ENCODE measurements around the gene SNIP1. TPM values are rescaled to one million over a fixed set of nuclear protein-coding genes. Genes with fewer than 3 reads are reported as not detected.
"Not testable (repeated sequence)": the region's sequence is repeated elsewhere in the genome, so short reads cannot be mapped to it uniquely, and the experiment has no call there.

Gene SNIP1
- total RNA-seq, 1 donor from 2014 or later: 14.4 TPM

DNA sequence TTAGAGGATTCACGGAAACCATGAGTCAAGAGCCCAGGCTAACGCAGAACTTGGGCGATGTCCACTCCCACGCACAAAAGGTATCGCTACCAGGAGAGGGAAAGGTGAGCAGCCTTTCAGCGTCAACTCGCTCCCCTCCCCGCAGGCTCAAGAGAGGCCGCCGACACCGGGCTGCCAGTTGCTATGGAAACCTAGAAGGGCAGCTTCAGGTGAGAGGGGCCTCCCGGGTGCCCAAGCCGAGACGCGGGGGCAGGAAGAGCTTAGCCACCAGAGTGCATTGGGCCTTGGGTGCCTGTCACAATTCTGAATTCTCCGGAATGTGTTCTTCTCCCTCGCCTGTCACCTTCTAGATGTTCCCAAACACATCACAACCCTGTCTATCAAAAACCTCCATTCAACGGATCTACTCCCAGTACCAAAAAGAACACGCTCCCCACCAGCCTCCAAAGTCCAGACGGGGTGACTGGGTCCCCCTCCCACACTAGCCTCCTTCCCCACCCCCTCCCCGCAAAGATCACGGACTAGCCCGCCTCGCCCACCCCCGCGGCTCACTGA is 40.2 kb downstream of the SNIP1 start:
- H3K27ac ChIP-seq: peak overlapping the region; percentile 92 to 99
- H3K9me3 ChIP-seq: no peaks in the 10 kb centered on the region
- H3K4me1 ChIP-seq: peaks cover 8 to 24% of the 10 kb centered on the region in 2 donors
- peak overlapping the region; percentile 92 to 99 for H3K4me3 ChIP-seq
- no peak for DNase-seq (ENCODE audit: low spot score in 2 of 2)
- intact Hi-C loops (cut with DNase I): loop anchor here (1.0 to 5.0 kb wide), 4 partner anchors 41 to 178 kb away; partner anchors contain the start of genes CDCA8, DNALI1 and GNL2
- no peaks in the 10 kb centered on the region for H3K27me3 ChIP-seq
- TF ChIP-seq CTCF (IDR thresholded peaks at IDR 0.05): no peak
- H3K36me3 ChIP-seq: peaks cover 10 to 14% of the 10 kb centered on the region in 2 donors

DNA sequence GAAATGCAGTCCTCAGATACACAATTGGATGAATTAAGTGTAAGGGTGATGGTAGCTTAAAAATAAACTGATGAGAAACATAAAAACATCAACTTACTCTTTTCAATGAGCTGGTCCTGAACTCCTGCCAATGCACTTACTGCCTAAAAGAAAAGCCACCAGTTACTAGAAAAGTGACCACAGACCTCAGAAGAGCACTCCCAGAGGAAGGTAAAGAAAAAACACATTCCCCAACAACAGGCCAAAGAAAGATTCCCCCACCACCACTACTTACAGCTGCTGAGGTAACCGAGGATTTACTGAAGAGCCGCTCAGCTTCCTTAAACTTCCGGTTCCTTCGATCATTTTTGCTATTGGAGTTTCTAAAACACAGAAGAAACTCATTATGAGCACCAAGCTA is 44.9 kb downstream of the SNIP1 start:
- Histone ChIP-seq H3K27me3 (no peaks in the 10 kb centered on the region), H3K36me3 (peaks cover 21 to 51% of the 10 kb centered on the region in 2 donors), H3K4me3 (no peak overlapping the region), H3K27ac (no peak overlapping the region), H3K4me1 (peaks cover 8 to 15% of the 10 kb centered on the region in 2 donors), H3K9me3 (no peaks in the 10 kb centered on the region)
- intact Hi-C loops (cut with DNase I): no loop called here
- TF ChIP-seq CTCF (IDR thresholded peaks at IDR 0.05): no peak
- no peak for DNase-seq (ENCODE audit: low spot score in 2 of 2)

- Histone ChIP-seq H3K27me3 (no peaks in the 10 kb centered on the region), H3K9me3 (no peaks in the 10 kb centered on the region), H3K4me3 (no peak overlapping the region), H3K36me3 (peaks cover 28 to 69% of the 10 kb centered on the region in 2 donors), H3K27ac (no peak overlapping the region), H3K4me1 (peaks cover 0 to 1% of the 10 kb centered on the region in 2 donors)
- intact Hi-C loops (cut with DNase I): no loop called here
- no peak for TF ChIP-seq CTCF (IDR thresholded peaks at IDR 0.05)
- no peak for DNase-seq (ENCODE audit: low spot score in 2 of 2)
Observed at GRCh38 chr1:37506740-37507139, 47.4 kb downstream of the SNIP1 start.

DNA sequence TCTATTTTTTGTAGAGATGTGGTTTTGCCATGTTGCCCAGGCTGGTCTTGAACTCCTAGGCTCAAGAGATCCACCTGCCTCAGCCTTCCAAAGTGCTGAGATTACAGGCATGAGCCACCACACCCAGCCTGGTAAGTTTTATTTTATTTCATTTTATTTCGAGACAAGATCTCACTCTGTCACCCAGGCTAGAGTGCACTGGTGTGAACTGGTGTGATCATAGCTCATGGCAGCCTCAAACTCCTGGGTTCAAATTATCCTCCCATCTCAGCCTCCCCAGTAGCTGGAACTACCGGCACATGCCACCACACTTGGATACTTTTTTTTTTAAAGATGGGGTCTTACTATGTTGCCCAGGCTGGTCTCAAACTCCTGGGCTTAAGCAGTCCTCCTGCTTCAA is 51.3 kb downstream of the SNIP1 start:
- H3K27ac ChIP-seq; H3K4me3 ChIP-seq; DNase-seq (ENCODE audit: low spot score in 2 of 2); intact Hi-C loops (cut with DNase I); H3K9me3 ChIP-seq; H3K27me3 ChIP-seq; H3K4me1 ChIP-seq: not testable (repeated sequence)
- peaks cover 32 to 69% of the 10 kb centered on the region in 2 donors for H3K36me3 ChIP-seq

DNA sequence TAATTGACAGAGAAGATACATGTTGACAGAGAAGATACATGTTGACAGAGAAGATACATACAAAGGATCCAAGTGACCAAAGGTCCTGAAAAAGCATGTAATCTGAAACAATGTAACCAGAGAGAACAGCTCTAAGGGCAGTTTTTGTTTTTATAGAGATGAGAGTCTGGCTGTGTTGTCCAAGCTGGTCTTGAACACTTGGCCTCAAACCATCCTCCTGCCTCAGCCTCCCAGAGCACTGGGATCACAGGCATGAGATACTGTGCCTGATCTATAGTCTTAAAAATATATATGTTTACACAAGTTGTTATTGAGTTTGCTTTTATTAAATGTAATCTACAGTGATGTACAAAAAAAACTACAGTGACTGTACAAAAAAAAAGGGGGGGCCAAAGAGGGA is 52.0 kb downstream of the SNIP1 start:
- H3K4me3 ChIP-seq: no peak overlapping the region
- no peaks in the 10 kb centered on the region for H3K9me3 ChIP-seq
- no peaks in the 10 kb centered on the region for H3K27me3 ChIP-seq
- TF ChIP-seq CTCF (IDR thresholded peaks at IDR 0.05): no peak
- intact Hi-C loops (cut with DNase I): no loop called here
- H3K36me3 ChIP-seq: peaks cover 28 to 64% of the 10 kb centered on the region in 2 donors
- no peak for DNase-seq (ENCODE audit: low spot score in 2 of 2)
- H3K4me1 ChIP-seq: peaks cover 0 to 6% of the 10 kb centered on the region in 2 donors
- no peak overlapping the region for H3K27ac ChIP-seq

- peaks cover 27 to 64% of the 10 kb centered on the region in 2 donors for H3K36me3 ChIP-seq
- no peaks in the 10 kb centered on the region for H3K9me3 ChIP-seq
- peaks cover 0 to 6% of the 10 kb centered on the region in 2 donors for H3K4me1 ChIP-seq
- intact Hi-C loops (cut with DNase I): no loop called here
- TF ChIP-seq CTCF (IDR thresholded peaks at IDR 0.05): no peak
- no peak overlapping the region for H3K4me3 ChIP-seq
- H3K27ac ChIP-seq: no peak overlapping the region
- no peak for DNase-seq (ENCODE audit: low spot score in 2 of 2)
- H3K27me3 ChIP-seq: no peaks in the 10 kb centered on the region
Observed at GRCh38 chr1:37501661-37502060, 52.4 kb downstream of the SNIP1 start.
